ENCODE measurements around the gene EMC7.
"Not testable (repeated sequence)": the region's sequence is repeated elsewhere in the genome, so short reads cannot be mapped to it uniquely, and the experiment has no call there.

The EMC7 gene

DNA sequence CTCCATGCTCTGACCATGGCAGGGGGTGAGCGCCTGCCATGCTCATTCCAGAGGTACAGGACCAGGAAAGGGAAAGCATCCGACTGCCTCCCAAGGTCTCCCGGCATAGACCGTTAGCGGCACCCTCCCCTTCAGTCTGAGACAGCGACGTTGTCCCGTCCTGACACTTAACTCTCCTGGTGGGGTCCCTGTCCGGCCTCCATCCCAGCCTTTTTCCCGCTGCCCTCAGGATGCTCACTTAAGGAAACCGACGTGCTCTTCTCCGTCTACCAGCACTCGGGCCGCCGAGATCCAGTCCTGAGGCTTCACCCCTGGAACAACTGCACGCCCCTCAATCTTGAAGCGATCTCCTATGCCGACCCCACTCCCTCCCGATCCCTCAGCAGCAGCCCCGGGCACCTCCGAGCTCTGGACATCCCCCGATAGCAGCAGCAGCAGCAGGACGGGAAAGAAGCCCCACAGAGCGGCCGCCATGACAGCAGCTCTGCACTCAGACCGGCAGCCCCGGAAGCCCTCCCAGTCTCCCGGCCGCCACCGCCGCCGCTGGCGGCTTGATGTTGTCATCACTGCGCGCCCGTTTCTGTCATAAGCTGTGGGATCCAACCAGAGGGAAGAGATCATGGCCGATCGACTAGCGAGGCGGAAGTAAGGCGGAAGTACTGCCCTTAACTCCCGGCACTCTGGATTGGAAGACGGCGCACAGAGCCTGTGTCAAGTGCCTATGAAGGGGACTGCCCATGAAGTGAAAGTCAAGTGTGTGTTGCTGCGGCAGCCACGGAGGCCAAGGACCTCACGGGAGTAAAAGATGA, at the start of gene EMC7, which contains the start of gene PGBD4:
EMC7 (minus strand) TSS at position 497 of the 809 bp plus-strand sequence; CDS start at position 474, 23 bp downstream.
PGBD4 (plus strand) TSS at position 718 of the 809 bp plus-strand sequence. CDS start 449 bp downstream, outside the sequence.
- DNase-seq = peak; percentile 98

DNA sequence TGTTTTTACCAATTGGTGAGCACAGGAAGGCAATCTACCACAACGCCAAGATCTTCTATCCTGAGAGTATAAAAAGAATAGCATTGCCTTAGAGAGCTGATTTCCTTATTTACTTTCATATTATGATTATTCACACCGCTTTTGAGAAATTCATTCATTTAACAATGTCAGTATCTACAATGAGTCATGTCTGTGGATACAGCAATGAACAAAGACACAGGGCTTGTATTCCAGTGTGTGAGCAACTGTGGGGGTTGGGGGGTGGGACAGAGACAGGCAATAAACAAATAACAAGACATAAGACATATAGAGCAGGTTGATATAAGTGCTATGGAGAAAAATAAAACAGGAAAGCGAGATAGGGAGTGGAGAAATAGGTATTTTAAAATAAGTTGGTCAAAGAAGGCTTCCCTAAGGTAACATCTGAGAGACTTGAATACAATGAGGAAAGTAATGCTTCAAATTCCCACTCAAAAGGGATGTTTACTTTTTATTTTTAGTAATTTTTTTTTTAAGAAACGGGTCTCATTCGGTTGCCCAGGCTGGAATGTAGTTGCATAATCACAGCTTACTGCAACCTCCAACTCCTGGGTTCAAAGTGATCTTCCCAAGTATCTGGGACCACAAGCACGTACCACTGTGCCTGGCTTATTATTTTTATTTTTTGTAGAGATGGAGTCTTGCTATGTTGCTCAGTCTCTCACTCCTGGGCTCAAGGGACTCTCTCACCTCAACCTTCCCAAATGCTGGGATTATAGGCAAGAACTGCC, 45.9 kb upstream of the EMC7 start:
- DNase-seq = no peak

DNA sequence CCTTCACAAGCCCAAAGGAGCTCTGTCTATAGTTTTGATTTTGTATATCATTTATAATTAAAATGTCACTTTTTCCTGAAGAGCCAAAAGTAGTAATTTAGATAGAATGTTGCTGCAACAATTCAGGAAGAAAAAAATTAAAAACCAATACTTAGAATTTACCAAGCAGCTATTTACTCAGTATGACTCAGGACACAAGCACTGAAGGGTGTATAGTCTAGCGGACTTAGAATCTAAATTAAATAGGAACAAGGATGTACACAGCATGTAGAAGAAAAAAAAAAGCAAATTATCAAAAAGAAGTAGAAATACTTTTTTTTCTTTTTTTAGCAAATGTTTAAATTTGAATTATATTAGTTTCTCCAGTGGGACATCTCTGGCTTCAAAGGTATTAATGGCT, 31.8 kb upstream of the EMC7 start:
- no peak for DNase-seq

DNA sequence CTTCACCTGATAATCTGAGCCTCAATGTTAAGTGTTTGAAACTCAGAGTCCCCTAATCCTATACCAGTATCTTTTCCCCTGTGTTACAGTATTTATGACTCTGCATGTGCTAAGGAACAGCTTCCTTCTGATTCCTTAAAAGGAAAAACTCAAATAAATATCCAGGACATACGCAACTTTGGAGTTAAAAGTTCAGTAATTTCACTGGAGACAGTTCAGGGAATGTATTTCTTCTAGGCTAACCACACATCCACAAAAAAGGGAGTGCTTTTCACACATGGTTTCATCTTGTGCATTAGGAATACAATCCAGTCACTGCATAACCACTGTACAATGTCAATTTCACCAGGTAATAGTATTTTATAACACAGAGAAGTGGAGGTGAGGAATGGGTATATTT, 31.2 kb upstream of the EMC7 start:
- DNase-seq = no peak

DNA sequence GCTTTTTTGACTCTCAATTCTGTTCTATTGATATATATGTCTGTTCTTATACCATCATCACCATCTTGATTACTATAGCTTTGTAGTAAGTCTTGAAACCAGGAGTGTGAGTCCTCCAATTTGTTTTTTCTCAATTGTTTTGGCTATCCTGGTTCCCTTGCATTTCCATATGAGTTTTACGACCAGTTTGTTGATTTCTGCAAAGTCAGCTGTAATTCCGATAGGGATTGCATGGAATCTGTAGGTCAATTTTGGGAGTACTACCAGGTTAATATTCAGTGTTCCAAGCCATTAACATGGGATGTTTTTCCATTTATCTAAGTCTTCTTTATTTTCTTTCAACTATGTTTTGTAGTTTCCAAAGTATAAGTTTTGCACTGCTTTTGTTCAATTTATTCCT, 27.2 kb upstream of the EMC7 start:
- no peak for DNase-seq

DNA sequence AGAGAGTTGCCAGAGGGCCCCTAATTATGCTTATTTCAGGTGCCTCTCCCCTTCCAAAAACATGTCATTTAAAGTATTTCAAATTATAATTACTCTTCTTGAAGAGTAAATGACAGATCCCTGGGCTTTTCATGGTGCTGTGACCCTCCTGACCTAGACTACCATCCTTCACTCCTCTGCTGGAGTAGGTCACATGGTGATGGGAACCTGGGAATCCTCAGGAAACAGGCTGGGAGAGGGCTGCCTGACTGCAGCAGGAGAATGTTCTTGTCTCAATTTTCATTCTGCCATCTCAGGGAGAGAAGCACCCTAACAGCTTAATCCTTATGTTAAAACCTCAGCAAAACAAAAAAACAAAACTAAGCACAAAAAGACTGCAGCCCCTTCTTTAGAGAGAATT, 24.9 kb upstream of the EMC7 start:
- DNase-seq = no peak

DNA sequence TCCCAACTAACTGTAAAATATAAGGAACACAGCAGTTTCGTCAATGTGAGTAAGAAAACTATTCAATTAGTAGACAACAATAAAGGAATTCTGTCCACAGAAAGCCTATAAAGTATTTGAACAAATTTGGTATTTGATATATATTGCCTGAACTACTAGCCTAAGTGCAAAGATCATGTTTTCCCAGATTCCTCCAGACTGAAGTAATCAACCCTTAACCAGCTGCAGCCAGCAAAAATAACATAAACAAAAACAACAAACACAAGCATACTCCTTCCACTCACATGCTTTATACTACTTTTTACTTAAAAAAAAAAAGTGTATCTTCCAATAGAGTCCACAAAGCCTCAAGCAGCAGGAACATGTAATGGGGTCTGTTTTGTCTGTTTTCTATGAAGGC, 24.3 kb upstream of the EMC7 start:
- no peak for DNase-seq

DNA sequence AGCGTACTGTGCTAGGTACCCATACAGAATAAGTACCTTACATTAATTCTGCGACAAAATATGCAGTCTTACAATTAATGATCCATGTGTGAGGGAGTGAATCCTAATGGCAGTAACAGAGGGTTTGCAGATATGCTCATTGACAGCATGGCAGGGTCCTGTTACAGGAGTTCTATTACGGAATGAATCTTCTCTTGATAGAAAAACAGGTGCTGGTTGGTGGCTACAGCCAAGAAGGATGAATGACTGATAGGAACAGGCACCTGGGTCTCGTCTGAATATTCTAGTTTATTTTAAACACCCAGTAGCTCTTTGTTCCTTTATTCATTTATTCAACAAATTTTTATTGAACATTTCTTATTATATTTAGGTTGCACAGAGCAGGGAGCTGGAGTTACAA, 23.0 kb upstream of the EMC7 start:
- no peak for DNase-seq

DNA sequence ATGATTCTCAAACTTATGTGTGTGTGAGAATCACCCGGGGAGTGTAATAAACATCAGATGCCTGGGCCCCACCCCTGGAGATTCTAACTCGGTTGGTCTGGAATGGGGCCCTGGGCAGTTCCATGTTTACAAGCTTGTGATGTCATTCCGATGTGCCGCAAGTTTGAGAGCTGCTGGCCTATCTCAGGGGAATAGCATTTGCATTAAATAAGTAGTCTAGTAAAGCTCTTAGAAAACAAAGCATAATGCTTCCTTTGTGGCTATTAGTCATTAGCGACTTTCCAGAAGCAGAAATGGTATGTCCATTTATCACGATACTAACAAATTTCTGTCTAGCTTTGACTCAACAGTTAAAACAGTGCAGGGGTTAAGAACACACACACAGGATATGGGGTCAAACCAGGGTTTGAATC, 21.1 kb upstream of the EMC7 start:
- DNase-seq = no peak

DNA sequence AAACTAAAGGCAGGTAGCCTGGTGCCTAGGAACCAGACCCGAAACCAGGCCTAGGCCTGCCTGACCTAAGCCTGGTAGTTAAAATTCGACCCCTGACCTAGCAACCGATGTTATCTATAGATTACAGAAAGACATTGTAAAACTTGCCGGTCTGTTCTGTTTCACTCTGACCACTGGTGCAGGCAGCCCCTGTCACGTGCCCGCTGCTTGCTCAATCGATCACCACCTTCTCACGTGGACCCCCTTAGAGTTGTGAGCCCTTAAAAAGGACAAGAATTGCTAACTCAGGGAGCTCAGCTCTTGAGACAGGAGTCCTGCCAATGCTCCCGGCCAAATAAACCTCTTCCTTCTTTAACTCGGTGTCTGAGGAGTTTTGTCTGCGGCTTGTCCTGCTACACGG, 20.1 kb upstream of the EMC7 start:
- DNase-seq = not testable (repeated sequence)

DNA sequence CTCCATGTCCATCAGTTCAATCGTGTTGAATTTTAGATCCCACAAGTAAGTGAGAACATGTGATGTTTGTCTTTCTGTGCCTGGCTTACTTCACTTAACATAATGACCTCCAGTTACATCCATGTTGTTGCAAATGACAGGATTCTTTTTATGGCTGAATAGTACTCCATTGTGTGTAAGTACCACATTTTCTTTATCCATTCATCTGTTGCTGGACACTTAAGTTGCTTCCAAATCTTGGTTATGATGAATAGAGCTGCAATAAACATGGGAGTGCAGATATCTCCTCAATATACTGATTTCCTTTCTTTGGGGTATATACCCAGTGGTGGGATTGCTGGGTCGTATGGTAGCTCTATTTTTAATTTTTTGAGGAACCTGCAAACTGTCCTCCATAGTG, 18.8 kb upstream of the EMC7 start:
- DNase-seq = not testable (repeated sequence)

DNA sequence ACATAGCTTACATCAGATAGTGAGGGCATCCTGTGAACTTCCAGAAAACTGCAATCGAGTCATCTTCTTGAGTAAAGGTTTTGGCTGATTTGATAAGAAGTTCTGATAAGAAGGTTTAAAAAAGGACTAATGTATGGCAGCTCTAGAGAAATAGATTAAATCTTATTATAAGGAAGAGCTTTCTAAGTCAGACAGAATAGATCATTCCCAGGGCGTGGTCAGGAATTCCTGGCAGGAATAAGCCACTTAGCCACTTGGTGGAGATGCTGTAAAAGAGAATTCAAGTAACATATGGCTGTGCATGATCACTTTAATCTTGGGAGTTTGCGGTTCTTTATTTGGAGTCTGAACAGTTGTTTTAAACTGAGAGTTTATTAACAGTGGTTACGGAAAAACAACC, 17.6 kb upstream of the EMC7 start:
- no peak for DNase-seq

DNA sequence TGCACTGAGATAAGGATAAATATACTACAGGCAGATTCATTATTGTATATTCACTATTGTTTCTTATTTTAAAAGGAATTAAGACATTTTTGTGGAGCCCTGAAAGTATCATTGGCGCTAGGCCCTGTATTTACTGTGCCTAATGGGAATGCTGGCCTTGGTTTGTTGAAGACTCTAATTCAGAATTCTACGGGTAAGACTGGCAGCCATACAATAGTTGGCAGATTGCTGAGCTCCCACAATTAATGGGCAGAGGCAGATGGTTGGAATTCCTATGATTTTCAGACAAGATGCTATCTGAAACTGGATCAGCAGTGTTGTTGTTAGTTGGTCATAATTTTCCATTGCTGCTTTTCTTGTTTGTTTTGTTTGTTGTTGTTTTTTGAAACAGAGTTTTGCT, 15.0 kb upstream of the EMC7 start:
- DNase-seq = no peak

DNA sequence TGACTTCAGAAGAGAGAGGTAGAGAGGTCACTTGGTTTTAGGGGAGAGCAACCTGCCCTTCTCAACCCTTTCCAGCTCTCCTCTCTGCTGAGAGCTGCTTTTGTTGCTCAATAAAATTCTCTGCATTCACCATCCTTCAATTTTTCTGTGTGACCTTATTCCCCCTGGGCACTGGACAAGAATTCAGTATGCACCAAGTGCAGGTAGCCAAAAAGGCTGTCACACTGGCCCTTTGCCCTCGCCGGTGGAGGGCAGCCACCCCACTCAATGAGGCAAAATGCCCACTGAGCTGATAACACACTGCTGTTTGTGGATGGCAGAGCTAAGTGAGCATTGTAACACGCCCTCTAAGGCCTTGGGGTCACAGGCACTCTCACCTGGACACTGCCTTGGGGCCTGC, 13.1 kb upstream of the EMC7 start:
- no peak for DNase-seq

DNA sequence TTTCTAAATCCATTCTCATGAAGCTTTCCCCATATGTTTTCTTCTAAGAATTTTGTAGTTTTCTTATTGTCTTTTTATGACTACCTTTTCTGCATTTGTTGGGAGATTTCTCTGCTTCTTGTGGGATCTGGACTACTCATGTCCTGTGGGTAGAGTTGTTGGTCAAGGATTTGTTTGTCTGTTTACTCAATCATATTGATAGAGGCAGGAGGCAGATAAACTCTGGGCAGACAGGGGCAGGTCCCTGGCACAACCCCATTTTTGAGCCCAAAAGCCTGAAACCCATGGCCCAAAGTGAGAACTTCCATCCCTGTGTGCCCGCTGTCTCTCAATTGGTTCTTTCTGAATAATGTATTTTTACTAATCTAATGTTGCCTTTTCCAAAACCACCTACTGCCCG, 12.6 kb upstream of the EMC7 start:
- no peak for DNase-seq

DNA sequence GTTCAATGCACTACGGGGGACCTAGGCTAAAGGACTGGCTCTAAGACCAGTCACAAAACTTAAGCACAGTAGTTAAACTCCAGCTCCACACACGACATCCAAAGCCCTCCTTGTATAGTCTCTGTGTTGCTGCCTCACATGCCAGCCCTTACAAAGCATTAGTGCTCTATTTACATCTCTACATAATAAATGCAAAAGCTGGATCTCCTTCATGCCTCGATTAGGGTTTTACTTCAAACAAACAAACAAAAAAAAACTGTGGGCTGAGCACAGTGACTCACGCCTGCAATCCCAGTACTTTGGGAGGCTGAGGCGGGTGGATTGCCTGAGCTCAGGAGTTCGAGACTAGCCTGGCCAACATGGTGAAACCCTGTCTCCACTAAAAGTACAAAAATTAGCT, 9.8 kb upstream of the EMC7 start:
- no peak for DNase-seq

DNA sequence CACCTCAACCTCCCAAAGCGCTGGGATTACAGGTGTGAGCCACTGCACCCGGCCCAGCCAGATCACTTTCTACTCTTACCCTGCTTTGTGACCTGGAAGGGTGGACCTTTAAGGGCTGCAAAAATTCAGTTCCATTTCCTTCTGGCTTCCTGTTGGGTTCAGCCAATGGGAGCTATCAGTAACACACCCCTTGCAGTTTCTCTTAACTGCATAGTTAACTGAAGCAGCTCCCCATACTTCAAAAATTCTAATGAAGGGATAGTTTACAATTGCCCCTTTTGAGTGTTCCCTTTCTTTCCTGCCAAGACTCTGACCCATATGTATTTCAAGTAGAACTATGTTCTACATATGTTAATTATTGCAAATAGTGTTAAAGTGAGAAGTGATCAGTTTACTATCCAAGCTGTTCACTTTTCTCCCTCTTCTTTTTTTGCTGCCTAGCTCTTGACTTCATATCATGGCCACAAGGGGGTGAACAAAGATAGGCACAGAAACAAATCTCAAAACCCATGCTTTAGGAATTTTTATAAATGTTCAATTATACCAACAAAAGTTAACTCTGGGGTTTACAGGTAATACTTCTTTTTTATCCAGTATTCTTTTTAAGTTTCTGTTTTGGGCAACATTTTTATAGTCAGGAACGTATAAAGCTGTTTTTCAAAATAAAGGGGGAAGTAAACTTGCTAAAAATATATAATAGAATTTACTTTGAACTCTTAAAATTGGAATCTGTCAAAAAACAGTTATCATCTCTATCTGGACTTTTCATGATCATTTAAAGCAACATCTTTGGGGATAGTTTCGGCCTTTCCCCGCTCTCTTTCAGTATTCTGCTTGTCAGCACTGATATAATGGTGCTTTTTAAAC, 8.4 kb upstream of the EMC7 start:
- DNase-seq = no peak

DNA sequence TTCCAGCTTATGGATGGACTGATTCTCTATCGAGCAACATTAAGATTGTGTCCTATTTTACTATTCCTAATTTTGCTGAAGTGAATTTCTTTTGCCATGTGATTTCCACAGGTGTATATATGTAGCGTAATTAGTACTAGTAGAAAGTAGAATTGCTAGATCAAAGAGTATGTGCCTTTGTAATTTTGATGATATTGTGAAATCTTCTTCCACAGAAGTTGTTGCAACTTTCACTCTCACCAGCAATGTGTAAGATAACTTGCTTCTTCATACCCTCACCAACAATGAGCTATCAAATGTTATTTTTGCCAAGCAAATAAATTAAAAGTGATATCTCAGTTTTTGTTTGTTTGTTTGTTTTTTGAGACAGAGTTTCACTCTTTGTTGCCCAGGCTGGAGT, 5.7 kb upstream of the EMC7 start:
- no peak for DNase-seq

DNA sequence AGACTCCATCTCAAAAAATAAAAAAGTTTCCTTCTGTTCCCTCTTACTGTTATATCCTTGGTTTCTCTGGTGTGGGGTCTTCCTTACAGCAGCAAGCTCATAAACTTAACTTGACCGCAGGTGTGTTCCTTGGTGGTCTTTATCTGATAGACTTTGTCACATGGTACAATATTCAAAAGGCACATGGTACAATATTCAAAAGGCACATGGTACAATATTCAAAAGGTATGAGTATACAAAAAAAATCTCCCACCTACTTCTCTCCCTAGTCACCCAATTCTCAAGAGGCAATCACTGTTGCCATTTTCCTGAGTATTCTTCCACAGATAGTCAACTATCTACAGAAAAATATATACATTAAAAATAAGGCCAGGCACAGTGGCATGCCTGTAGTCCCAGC, 4.8 kb upstream of the EMC7 start:
- DNase-seq = no peak

DNA sequence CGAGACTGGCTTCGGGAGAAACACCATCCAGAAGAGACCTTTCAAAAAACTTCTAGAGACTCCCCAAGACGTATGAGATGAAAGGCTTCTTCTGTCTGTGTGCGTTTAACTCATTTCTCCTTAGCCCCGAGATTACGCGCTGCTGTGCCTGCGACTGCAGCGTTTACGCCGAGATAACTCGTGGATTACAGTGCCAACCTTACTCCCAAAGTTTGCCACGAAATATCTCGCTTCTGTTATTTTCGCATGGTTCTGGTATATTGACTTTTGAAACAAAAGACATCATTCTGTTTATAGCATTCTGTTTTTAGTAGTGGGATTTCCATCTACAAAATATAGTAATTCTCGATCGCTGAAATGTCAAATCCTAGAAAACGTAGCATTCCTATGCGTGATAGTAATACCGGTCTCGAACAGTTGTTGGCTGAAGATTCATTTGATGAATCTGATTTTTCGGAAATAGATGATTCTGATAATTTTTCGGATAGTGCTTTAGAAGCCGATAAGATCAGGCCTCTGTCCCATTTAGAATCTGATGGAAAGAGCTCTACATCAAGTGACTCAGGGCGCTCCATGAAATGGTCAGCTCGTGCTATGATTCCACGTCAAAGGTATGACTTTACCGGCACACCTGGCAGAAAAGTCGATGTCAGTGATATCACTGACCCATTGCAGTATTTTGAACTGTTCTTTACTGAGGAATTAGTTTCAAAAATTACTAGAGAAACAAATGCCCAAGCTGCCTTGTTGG, 688 bp upstream of the EMC7 start:
- no peak for DNase-seq

DNA sequence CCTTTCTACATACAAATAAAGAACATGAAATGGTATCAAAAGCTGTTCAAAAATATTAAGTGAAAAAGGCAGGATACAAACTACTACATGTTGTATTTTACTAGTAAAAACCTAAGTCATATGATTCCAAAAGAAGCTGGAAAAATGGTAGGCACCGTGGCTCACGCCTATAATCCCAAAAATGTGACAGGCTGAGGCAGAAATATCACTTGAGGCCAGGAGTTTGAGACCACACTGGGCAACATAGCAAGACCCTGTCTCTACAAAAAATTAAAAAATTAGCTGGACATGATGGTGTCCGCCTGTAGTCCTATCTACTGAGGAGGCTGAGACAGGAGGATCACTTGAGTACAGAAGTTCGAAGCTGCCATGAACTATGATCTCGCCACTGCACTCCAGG, 1.7 kb downstream of the EMC7 start:
- no peak for DNase-seq

DNA sequence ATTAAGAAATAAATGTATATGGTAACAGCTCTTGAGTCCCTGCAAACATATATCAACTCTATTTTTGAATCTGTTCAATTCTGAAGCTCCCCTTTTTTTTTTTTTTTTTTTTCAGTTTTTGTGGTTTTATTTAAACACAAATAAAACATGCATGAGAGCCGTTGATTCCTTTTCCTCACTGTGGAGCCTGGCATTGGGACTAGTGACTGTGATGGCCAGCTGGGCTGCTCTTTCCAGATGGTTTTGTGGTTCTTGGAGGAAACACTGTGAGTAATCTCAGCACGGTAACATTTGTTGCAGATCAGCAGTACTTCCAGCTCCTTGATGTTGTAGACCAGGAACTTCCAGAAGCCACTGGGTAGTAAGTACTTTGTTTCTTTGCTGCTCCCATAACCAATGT, 15.9 kb downstream of the EMC7 start:
- DNase-seq = no peak

DNA sequence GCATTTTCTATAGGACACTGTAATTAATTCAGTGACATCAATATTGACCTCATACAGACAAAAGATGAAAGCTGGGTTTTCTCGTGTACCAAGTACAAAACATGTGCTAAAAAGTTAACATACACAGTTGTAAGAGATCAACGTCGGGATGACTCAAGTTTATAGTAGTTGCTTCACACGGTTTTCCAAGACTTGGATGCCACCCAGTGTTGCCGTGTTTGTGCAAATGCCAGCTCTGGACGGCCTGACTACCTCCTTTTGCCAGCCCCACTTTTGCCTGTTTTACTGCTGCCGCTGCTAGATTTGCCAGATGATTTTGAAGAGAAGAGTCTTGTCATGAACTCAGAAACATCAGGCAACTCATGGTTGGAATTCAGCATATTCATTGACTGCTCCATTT, 17.6 kb downstream of the EMC7 start:
- no peak for DNase-seq

Data from GDM1 (cell line).